DMS 273 (cell line): Measurements from ENCODE around the gene NAV2.

ENCODE experiments used
- DNase-seq: peaks from one replicate; lab custom pipeline; 2025; ENCODE audit not compliant: unreplicated experiment; lab: John Stamatoyannopoulos, UW

NAV2 gene

DNA sequence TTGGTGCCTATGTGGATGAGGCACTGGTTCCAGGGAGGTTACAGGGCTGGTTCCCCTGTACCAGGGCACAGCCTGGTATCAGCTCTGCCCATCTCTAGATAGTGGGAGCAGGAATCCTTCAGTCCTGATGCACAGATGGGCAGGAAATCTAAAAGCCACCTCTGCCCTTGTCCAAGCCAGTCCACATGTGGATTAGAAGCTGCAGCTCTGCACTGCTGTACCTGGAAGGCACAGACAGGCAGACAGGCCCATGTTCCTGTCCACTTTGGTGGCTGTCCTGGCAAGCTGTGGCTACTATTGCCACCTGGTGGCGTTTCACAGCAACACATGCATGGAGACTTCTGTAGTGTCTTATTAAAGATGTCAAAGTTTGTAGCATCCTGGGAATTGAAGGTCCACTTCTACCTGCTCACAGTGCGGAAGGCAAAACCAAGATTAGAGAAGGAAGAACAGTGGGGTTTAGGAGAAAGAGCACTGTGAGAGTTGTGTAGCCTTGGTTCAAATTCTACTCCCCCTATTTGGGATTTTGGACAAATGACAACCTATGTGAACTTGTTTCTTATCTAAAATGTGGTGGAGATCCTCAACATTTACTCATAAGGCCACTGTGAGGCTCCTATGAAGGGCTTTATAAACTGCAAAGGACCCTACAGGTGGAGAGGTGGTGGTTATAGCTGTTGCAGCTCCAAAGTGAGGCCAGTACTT is 30.1 kb downstream of the NAV2 start:
- peak; percentile 79 for DNase-seq

GRCh38 chr11:19743622-19744021 is 31.0 kb downstream of the NAV2 start:
- DNase-seq, result no peak

DNA sequence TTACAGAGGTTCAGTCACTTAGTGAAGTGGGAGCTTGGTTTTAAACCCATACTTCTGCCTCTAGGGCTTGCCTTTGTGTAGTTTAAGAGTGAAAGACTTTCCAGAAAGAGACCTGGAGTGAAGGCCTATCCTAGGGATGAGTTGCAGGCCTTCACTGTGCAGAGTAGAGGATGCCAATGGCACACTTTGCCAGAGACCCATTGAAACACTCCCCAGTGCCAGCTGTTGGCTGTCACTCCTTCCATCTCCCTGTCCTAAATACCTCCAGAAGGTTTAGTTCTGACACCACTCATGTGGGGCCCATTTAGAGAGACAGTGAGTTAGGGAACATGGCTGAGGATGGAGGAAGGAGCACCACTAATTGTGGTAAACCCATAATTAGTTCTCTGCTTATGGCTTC is 31.5 kb downstream of the NAV2 start:
- no peak for DNase-seq

DNA sequence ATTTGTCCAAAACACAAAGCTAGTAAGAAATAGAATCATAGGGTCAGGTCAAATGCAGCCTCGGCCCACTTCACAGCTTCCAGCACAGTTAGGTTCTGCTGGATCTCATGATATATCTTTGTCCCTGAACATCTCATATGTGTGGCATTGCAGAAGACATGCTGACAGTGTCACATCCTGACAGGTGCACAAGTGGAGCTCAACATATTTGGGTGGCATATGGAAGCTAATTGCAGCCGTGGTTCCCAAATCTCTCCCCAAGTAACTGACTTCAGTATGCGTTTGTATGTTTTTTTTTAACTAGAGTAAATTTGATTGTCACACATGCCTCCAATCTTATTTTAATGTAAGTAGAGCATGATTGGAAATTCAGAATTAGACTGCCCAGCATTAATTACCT is 33.4 kb downstream of the NAV2 start:
- peak; percentile 37 for DNase-seq

GRCh38 chr11:19747634-19748033 is 35.0 kb downstream of the NAV2 start:
- no peak for DNase-seq

- DNase-seq, result no peak
Measured at GRCh38 chr11:19751055-19751454, 38.4 kb downstream of the NAV2 start.

GRCh38 chr11:19753451-19754106 is 40.9 kb downstream of the NAV2 start:
- no peak for DNase-seq

- DNase-seq, result no peak
Measured at GRCh38 chr11:19756675-19757475, 44.2 kb downstream of the NAV2 start.

DNA sequence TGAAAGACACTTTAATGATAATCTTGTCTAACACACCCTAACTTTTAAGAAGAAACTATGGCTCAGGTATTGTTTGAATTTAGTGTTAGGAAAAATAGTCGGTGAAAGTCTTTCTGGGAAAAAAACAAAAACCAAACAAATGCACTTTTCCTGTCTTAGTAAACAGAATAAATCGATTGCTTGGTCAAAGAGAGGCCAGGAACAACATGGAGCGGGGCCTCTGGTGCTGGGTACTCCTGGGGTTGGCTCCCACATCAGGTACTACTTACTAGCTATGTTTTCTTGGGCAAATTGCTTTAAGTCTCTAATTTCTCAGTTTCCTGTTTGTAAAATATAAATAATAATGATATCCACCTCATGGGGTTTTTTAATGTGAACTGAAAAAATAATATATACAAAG is 46.8 kb downstream of the NAV2 start:
- DNase-seq, result no peak

DNA sequence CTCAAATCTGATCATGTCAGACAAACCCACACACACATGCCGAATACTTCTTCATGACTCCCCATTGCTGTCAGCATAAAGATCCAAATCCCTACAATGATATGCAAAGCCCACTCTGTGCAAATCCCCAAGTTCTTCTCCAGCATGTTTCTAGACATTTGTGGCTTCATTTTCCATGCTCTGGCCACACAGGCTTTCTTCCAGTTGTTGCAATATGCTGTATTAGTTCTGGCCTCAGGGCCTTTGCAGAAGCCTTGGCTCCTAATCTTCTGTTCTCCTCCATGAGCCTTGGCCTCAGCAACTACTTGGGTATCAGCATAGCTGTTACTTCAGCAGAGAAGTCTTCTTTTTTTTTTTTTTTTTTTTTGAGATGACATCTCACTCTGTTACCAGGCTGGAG is 49.6 kb downstream of the NAV2 start:
- no peak for DNase-seq

GRCh38 chr11:19763330-19763729 is 50.7 kb downstream of the NAV2 start:
- no peak for DNase-seq

DNA sequence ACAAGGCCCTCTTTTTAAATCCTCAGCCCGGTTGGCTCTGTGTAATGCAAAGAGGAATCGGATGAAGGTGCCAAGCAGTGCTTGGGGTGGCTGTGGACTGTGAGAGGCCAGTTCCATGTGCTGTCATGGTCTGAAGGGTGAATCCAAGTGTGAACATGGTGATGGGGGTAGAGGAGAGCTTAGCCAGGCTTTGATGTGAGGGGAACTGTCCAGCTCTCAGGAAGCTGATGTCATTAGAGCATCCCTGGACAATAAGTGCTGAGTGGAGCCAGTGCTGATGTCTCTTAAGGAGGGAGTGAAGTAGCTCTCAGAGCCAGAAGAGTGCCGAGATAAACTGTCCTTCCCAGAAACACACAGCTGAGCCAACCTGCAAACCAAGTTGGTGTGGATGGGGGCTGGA is 53.6 kb downstream of the NAV2 start:
- no peak for DNase-seq

GRCh38 chr11:19766810-19767209 is 54.2 kb downstream of the NAV2 start:
- DNase-seq, result no peak

GRCh38 chr11:19767627-19768151 is 55.1 kb downstream of the NAV2 start:
- no peak for DNase-seq

DNA sequence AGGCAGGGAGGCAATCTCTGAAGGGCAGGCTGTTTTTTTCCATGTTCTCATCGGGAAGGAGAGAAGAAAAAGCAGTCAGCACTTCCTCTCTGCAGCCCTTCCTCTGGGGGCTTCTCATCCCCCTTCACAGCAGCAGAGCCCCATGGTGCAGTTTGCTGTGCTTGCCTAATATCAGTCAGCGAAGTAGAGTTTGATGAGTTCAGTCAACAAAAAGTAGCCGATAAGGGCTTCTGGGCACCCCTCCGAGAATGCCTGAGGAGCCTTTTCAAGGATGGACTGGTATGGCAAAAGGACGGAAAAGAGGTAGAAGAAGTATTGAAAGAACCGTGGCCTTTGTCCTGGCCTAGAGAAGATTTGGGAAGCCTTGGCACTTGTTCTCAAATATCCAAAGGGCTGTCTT is 55.6 kb downstream of the NAV2 start:
- DNase-seq, result no peak

DNA sequence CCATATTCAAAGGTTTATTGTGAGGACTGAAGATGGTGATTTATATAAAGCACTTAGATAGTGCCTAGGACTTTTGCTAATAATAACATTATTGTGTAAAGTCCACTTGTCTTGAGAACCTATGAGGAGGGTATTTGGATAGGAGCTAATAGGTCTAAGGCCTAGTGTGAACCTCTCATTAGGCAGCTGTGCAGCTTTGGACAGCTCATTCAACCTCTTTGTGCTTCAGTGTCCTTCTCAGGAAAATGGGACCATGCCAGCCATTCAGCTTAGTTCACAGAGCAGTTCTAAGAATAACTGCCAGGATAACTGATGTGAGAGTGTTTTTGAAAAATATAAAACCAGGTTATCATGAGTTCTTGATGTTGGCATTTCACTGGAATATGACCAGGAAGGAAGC is 56.2 kb downstream of the NAV2 start:
- DNase-seq, result no peak

- DNase-seq, result no peak
Measured at GRCh38 chr11:19769820-19770219, 57.2 kb downstream of the NAV2 start.

DNA sequence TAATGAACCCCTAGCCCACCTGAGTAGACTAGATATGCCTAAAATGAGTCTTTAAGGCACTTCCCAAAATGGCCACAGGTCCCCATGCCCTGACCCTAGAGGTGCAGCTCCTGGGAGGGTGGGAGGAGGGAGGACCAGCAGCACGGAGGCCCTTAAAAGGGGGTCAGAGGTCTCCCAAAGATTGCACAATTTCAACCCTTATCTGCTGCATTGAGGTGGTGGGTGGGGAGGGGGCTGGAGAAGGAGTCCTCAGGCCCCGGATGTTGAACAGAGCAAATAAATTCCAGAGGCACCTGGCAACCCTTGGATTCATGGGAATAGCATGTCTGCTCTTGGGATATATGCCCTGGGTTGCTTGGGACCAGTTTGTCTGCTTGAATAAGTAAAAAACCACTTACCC is 57.6 kb downstream of the NAV2 start:
- DNase-seq, result no peak

- no peak for DNase-seq
Measured at GRCh38 chr11:19771463-19771862, 58.8 kb downstream of the NAV2 start.

- no peak for DNase-seq
Measured at GRCh38 chr11:19772480-19772879, 59.8 kb downstream of the NAV2 start.

GRCh38 chr11:19774329-19774728 is 61.7 kb downstream of the NAV2 start:
- no peak for DNase-seq
